Gastroesophageal sphincter (tissue), 3 donors: ENCODE results near the gene FBXO3.

Experiments
- CTCF ChIP-seq, 4 experiments: fragments of 200-600 bp in 2 of 4; fragments of 450-650 bp in 2 of 4; sonication (generic) in 1 of 4; IDR thresholded peaks; one replicate each; pipeline ENCODE4 v1.5.1; 2017 to 2019; ENCODE audit warnings: antibody characterized with exemption in 4 of 4, mild to moderate bottlenecking in 2 of 4, moderate library complexity in 2 of 4
- POLR2A ChIP-seq, 2 donors: fragments of 450-650 bp; IDR thresholded peaks; one replicate each; pipeline ENCODE4 v1.6.1; 2017; ENCODE audit warnings: antibody characterized with exemption in 2 of 2, mild to moderate bottlenecking in 2 of 2, moderate library complexity in 1 of 2

- no peak for TF ChIP-seq CTCF (IDR thresholded peaks at IDR 0.05)
- TF ChIP-seq POLR2A (IDR thresholded peaks at IDR 0.05) = no peak
These were observed 22.4 kb downstream of the FBXO3 start for GRCh38 chr11:33751878-33752277.
